Lower lobe of right lung (tissue), 2 donors: ENCODE data around the gene ZNF282. TPM values are rescaled to one million over a fixed set of nuclear protein-coding genes. Genes with fewer than 3 reads are reported as not detected.

Source experiments
- ATAC-seq, 2 donors: fragments of 200-7000 bp; cut with Tn5 transposase; one replicate each; pipeline ENCODE4 v1.9.1; 2020 to 2022; ENCODE audit warnings: mild to moderate bottlenecking in 2 of 2, moderate library complexity in 2 of 2
- DNase-seq: peaks from one replicate; pipeline ENCODE4 v3.0.0-alpha.2; 2020
- H3K27ac ChIP-seq: fragments of 200-600 bp; one replicate; pipeline ENCODE4 v1.8.0; 2022
- H3K27me3 ChIP-seq: fragments of 200-600 bp; one replicate; pipeline ENCODE4 v1.8.0; 2022; ENCODE audit warnings: low read depth
- H3K36me3 ChIP-seq: fragments of 200-600 bp; one replicate; pipeline ENCODE4 v1.8.0; 2022; ENCODE audit warnings: mild to moderate bottlenecking
- H3K4me1 ChIP-seq: fragments of 200-600 bp; one replicate; pipeline ENCODE4 v1.8.0; 2022
- H3K4me3 ChIP-seq: fragments of 200-600 bp; one replicate; pipeline ENCODE4 v1.8.0; 2022; ENCODE audit warnings: mild to moderate bottlenecking
- H3K9me3 ChIP-seq: fragments of 200-600 bp; one replicate; pipeline ENCODE4 v1.8.0; 2022
- CTCF ChIP-seq: fragments of 200-600 bp; IDR thresholded peaks from one replicate; pipeline ENCODE4 v1.8.0; 2022; ENCODE audit warnings: antibody characterized with exemption, mild to moderate bottlenecking
- intact Hi-C: fragments of 100-400 bp; cut with DNase I; formaldehyde crosslinking; loops from one replicate; pipeline ENCODE4 v1.11.0; 2022
- long read RNA-seq: library from polyadenylated mRNA; unstranded; transcript quantifications from one replicate; pipeline ENCODE4 v2.0.0, GENCODE V29; 2021
- total RNA-seq: library from RNA; stranded (reverse); fragmentation: NEBNext Ultra II Directional; extraction: Animal tissue kit (Norgen Biotek cat#: 25700); gene quantifications from one replicate; pipeline ENCODE4 v1.2.1, GENCODE V29; 2021
- donor health status: DM: no; HTN: yes; CAD: no; lungs with severe emphysema.

ZNF282 gene
- total RNA-seq: 20.9 TPM
- long read RNA-seq, partial matches to known transcripts: 3 of 21 reads
- long read RNA-seq, other reads (novel, unspliced or antisense): 15 of 21 reads

GRCh38 chr7:149195180-149196150 is at the start of gene ZNF282:
TSS of gene ZNF282 (plus strand) at chr7:149195546. CDS start at chr7:149195590, 44 bp downstream.
- intact Hi-C loops: no loop called here
- Histone ChIP-seq H3K9me3 (no peaks in the 10 kb centered on the region), H3K36me3 (peaks cover 24% of the 10 kb centered on the region), H3K27me3 (no peaks in the 10 kb centered on the region), H3K4me3 (peak within 1 kb of the TSS; percentile 88), H3K27ac (peak within 1 kb of the TSS; percentile 89), H3K4me1 (peaks cover 23% of the 10 kb centered on the region)
- TF ChIP-seq CTCF: peak; percentile 73
- peak; percentile 93 for DNase-seq
- ATAC-seq: peak; percentile 98 to 99

GRCh38 chr7:149147072-149147751 is 48.1 kb upstream of the ZNF282 start, which contains the start of gene ZNF398:
TSS of gene ZNF398 (plus strand) at chr7:149147453. CDS start at chr7:149147743, 290 bp downstream.
- H3K9me3 ChIP-seq: no peaks in the 10 kb centered on the region
- peak within 1 kb of the TSS; percentile 93 for H3K4me3 ChIP-seq
- H3K36me3 ChIP-seq: no peaks in the 10 kb centered on the region
- DNase-seq (peak; percentile 85), ATAC-seq (peak; percentile 93 to 97)
- H3K27me3 ChIP-seq: no peaks in the 10 kb centered on the region
- intact Hi-C loops: no loop called here
- H3K4me1 ChIP-seq: peaks cover 21% of the 10 kb centered on the region
- peak within 1 kb of the TSS; percentile 95 for H3K27ac ChIP-seq
- peak; percentile 66 for TF ChIP-seq CTCF

- H3K4me1 ChIP-seq: peaks cover 21% of the 10 kb centered on the region
- intact Hi-C loops: no loop called here
These were observed 47.3 kb upstream of the ZNF282 start for GRCh38 chr7:149147752-149148653.

DNA sequence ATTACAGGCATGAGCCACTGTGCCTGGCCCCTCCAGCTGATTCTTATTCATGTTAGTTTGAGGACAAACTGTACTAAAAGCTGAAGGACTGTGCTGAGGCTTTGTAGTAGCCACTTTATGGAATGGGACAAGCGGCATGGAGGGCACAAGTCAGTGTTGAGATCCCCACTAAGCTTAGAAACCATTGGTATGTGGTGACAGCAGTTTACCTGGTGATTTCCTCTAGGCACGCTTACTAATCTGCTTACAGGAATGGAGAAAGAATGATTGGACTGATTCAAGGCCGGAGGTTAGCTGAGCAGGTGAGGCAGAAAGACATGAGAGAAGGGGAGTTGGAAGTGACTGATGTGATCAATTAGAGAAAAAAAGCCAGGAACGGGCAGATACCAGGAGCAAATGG is 44.4 kb upstream of the ZNF282 start:
- intact Hi-C loops: no loop called here
- TF ChIP-seq CTCF: no peak

More at GRCh38 chr7:149147752-149148653, 47.3 kb upstream of the ZNF282 start:
- H3K9me3 ChIP-seq: no peaks in the 10 kb centered on the region
- peak; percentile 73 to 81 for ATAC-seq
- H3K4me3 ChIP-seq: peak overlapping the region; percentile 93
- H3K27ac ChIP-seq: peak overlapping the region; percentile 95
- TF ChIP-seq CTCF: no peak
- DNase-seq: peak; percentile 79
- no peaks in the 10 kb centered on the region for H3K27me3 ChIP-seq
- no peaks in the 10 kb centered on the region for H3K36me3 ChIP-seq

More for the DNA sequence above, 44.4 kb upstream of the ZNF282 start:
- no peak for DNase-seq
- no peak for ATAC-seq
- Histone ChIP-seq H3K4me3 (no peak overlapping the region), H3K9me3 (no peaks in the 10 kb centered on the region), H3K27ac (no peak overlapping the region), H3K27me3 (no peaks in the 10 kb centered on the region), H3K36me3 (peaks cover 23% of the 10 kb centered on the region), H3K4me1 (peaks cover 19% of the 10 kb centered on the region)
